GM15510 (cell line): ENCODE data around the gene LATS1.
A peak's percentile ranks its signal among the peaks of the same experiment; 100 is the strongest.

Experiments used
- POLR2A ChIP-seq: IDR thresholded peaks from 3 replicates; pipeline ENCODE4 v1.6.1; 2011; ENCODE audit warnings: borderline replicate concordance; ENCODE audit not compliant: insufficient read length; ENCODE audit errors: extremely low read depth

LATS1 gene

GRCh38 chr6:149691201-149691600, 26.7 kb downstream of the LATS1 start:
- TF ChIP-seq POLR2A = no peak

DNA sequence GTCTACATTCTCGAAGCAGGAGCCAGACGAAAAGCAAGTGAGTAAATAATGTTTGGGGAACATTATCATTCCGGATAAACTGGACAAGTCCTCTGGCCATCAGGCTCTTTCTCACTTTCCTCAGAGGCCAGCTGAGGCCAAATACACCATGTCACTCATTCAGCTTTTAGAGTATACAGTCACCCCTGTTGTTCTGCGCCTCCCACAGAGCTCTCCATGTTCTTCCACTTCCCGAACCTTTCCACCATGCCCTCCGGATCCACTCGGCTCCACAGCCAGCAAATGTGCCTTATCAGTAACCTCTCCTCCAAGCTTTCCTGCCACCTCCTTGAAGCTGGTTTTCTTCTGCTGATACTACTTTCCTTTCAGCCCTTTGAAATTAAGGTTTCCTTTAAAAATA, 31.7 kb downstream of the LATS1 start:
- no peak for TF ChIP-seq POLR2A

DNA sequence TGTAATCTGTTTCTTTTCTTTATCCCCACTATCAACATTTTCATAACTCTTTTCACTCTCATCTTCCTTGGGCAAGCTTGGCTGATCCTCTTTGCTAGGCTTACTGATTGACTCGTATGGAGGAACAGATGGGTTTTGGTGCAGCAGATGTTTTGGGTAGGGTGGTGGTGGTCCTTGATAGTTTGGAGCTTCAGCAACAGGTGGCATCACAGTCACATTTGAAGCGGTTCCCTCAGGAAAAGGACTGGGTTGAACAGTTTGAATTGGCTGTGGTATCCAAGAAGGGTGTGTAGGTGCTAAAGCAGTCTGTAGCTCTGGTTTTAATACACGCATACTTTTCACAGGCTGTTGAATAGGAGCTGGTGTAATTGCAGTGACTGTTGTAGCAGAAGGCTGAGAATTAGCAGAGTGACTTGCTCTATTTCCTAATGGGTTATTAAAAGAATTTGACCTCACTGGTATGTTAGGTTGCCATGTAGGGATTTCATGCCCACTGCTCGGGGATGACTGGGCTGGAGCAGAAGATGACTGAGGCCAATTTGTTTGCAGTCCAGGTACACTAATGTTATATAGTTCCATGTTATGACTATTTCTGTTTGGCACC, 34.5 kb downstream of the LATS1 start:
- TF ChIP-seq POLR2A = no peak

- TF ChIP-seq POLR2A = no peak
These were observed 36.7 kb downstream of the LATS1 start for GRCh38 chr6:149681209-149681608.

GRCh38 chr6:149680503-149680902, 37.4 kb downstream of the LATS1 start:
- no peak for TF ChIP-seq POLR2A

DNA sequence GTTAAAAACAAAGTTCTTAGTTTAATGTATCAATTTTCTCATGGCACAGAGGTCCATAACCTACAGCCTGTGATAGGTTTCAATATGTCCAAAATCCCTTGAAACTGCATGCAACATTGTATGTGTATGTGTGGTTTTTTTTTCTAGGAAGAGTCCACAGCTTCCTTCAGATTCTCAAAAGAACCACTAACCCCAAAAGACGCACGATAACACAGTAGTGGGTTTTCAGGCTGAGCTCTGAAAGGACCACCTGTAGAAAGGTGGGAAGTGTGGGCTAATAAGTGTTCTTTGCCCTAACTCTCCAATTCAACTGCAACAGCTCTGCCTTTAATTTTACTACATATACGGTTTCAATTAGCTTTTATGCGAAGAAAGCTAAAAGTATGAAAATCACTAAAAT, 57.9 kb downstream of the LATS1 start:
- no peak for TF ChIP-seq POLR2A

GRCh38 chr6:149657441-149657840, 60.5 kb downstream of the LATS1 start:
- TF ChIP-seq POLR2A = no peak

GRCh38 chr6:149651056-149651455, 66.8 kb downstream of the LATS1 start:
- no peak for TF ChIP-seq POLR2A

DNA sequence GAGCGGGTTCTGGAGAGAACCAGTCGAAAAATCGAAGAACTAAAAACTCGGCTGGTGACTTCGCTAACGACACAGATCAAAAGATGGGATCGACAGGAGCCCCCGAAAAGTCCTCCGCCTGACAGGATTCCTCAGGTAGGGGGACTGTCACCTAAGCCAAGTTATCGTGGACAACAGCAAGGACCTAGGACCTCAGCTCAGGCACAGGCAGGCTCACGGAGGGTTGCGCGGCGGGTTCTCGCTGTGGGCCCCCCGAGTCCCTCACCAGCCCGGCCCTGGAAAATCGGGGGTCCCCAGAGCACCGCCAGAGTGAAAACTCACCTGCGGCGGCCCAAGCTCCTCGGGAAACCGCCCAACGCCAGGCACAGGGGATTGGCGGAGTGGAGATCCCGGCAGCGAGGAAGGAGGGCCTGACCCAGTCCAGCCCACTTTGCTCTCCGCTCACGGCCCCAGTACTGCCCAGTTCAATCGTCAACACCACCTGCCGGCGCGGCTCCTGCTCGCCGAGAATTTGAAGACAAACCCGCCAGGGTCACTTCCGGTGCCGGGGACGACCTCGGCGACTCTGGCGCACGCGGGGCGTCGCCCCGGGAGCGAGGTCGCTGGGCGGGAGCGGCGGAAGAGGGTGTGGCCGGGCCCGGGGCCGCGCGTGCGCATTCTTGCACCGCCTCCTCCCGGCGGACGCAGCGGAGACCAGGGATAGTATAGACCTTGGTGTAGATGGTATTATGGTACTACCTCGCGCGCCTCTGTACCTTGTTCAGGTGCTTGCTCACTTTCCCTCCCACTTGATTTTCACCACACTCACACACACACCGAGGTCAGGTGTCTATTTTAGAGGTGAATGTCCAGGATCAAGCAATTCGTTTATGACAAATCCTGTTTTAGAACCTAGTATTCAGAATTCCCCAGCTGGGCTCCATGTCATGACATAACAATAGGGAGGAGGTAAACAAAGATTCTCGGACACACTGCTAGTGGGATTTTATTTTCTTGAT, 69.5 kb downstream of the LATS1 start, which contains the start of gene KATNA1:
KATNA1 (minus strand) TSS at position 567 of the 998 bp plus-strand sequence. CDS start 10,167 bp downstream, outside the sequence.
- TF ChIP-seq POLR2A = peak; percentile 81

DNA sequence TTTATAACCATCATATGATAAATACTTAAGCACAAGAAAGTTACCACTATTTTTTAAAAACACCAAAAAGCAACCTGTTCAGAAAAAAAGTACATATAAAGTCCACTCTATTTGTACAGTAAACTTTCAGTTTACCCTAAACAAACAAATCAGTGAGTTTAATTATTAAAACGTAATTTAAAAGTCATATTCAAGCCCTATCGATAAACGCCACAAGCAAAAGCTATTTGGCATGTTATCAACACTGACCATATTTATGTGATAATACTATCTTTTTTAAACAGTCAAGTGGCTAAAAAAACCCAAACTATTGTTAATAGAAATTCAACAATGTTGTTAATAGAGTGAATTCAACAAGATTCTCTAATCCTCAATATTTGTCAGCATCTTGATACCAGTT, 71.3 kb downstream of the LATS1 start:
- no peak for TF ChIP-seq POLR2A

DNA sequence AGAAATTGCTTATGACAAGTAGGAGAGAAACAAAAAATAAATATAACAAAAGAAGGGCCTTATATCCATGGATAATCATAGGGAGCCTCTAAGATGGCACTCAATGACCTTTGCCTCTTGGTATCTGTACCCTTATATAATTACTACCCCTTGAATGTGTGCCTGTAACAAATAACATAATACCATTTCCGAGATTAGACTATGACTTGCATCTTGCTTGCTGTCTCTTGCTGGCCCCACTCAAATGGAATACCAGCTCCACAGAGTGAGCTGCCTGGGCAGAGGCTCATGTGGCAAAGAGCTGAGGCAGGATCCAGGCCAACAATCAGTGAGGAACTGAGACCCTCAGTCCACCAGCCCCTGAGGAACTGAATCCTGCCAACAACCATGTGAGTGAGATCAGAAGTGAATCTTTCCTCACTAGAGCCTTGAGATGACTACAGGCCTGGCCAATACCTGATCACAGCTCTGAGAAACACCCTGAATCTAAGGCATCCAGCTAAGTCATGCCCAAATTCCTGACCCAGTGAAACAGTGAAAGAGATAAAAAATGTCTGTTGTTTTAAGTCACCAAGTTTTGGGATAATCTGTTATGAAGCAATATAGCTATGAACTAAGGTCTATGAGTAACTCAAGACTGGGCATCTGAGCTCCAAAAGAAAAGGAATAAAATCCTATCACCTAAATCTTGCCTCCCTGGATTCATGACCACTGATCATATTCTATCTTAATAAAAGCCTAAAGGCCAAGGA, 74.9 kb downstream of the LATS1 start:
- no peak for TF ChIP-seq POLR2A

GRCh38 chr6:149636124-149636523, 81.8 kb downstream of the LATS1 start:
- no peak for TF ChIP-seq POLR2A

- no peak for TF ChIP-seq POLR2A
These were observed 83.6 kb downstream of the LATS1 start for GRCh38 chr6:149634315-149634714.

DNA sequence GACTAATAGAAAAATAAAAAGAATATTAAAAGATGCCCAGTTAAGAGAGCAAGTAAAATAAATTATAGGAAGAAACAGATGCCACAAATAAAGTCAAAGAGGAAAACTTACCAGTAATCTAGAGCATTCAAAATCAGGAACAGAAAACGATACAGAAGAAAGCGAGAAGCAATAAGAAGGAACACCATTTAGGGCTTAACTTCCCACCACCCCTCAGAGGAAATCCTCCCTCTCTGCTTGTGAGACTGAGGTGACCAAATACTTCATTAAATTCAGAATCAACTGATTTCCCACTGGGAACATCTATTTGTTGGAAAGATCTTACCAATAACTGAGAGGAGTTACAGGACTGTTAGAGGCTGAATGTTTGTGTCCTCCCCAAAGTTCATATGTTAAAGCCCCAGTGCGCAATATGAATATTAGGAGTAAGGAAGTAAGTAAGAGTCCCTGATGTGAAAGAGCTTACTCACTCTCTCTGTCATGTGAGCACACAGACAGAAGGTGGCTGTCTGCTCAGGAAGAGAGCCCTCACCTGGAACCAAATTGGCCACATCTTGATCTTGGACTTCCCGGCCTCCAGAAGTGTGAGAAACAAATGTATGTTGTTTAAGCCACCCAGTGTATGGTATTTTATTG, 88.9 kb downstream of the LATS1 start:
- no peak for TF ChIP-seq POLR2A
